GM18511 (cell line): ENCODE results near the gene GNB1.
A peak's percentile ranks its signal among the peaks of the same experiment; 100 is the strongest.
"Not testable (repeated sequence)": the region's sequence is repeated elsewhere in the genome, so short reads cannot be mapped to it uniquely, and the experiment has no call there.

ENCODE experiments used
- ATAC-seq: cut with Tn5 transposase; IDR thresholded peaks from one replicate; pipeline ENCODE4 v1.9.1; 2021; ENCODE audit warnings: mild to moderate bottlenecking, moderate library complexity; ENCODE audit not compliant: unreplicated experiment

GNB1 gene

DNA sequence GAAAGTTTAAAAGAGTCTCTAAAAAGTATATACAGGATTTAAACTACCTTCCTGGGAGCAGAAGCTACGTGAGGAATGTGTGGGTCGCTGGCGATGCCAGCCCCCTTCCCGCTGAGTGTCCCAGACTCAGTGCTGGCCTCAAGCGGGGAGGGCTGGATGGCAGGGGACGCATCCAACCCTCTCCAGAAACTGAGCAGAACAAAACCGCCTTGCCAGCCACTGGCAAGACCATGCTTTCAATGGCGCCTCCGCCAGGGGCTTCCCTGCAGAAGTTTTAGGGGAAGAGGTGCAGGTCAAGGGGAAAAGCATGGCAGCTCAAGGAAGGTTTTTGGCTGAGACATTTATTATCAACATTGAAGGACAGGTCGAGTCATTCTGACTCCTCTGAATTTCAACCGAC lies 138.7 kb downstream of the GNB1 start:
- no peak for ATAC-seq

DNA sequence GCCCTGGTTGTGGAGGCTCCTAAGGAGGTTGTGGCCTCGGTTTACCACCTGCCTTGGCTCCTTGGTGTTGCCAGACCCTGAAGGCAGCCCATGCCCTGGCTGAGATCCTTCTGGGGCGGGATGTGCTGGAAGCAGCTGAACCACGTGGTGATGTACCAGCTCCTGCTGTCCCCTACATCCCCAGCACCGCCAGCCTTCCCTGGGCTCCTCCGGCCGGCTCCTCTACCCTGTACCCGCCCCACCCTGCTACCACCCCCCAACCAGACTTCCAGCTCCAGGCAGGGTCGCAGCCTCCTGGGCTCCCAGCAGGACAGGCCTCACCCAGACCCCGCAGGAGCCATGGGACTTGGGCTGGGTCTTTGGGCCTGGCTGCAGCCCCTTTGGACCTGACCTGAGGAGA lies 140.9 kb downstream of the GNB1 start:
- ATAC-seq = not testable (repeated sequence)

- ATAC-seq = no peak
Measured at GRCh38 chr1:1748686-1749321, 142.1 kb downstream of the GNB1 start.

GRCh38 chr1:1746566-1746909 lies 144.3 kb downstream of the GNB1 start:
- peak; percentile 88 for ATAC-seq

- ATAC-seq = peak; percentile 62
Measured at GRCh38 chr1:1745651-1746565, 145.0 kb downstream of the GNB1 start.

- not testable (repeated sequence) for ATAC-seq
Measured at GRCh38 chr1:1742529-1742928, 148.4 kb downstream of the GNB1 start.

DNA sequence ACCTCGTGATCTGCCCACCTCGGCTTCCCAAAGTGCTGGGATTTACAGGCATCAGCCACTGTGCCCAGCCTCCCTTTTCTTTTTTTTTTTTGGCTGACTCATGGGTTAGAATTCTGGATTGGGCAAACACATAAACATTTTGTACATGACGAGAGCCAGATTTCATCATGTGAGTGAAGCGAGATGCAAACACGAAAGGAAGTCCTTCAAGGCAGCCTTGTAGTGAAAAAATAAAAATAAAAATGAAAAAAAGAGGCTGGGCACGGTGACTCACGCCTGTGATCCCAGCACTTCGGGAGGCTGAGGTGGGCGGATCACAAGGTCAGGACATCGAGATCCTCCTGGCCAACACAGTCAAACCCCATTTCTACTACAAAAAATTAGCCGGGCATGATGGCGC lies 149.9 kb downstream of the GNB1 start:
- not testable (repeated sequence) for ATAC-seq

DNA sequence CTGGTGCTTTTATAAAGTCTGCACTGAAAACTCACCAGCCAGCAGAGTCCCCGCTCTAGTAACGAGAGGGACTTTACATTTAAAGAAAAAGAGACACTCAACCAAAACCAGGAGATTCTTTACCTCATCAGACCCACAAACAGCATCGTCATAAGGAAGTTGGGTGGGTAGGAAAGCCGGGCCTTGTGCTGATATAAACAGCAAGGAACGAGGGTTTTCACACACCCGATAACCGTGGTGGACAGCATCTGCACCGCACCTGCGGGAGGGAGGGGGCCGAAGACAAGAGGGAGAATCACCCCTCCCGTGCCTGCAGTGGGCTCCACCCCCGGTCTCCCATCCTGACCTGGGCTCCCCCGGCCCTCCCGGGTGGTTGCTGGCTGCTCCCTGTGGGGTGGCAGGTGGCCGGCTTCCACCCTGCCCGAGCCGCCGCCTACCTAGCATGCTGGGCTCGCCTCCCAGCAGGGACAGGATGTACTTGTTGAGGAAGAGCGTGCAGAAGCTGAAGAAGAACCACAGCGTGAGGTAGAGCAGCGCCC lies 152.0 kb downstream of the GNB1 start:
- ATAC-seq = not testable (repeated sequence)

DNA sequence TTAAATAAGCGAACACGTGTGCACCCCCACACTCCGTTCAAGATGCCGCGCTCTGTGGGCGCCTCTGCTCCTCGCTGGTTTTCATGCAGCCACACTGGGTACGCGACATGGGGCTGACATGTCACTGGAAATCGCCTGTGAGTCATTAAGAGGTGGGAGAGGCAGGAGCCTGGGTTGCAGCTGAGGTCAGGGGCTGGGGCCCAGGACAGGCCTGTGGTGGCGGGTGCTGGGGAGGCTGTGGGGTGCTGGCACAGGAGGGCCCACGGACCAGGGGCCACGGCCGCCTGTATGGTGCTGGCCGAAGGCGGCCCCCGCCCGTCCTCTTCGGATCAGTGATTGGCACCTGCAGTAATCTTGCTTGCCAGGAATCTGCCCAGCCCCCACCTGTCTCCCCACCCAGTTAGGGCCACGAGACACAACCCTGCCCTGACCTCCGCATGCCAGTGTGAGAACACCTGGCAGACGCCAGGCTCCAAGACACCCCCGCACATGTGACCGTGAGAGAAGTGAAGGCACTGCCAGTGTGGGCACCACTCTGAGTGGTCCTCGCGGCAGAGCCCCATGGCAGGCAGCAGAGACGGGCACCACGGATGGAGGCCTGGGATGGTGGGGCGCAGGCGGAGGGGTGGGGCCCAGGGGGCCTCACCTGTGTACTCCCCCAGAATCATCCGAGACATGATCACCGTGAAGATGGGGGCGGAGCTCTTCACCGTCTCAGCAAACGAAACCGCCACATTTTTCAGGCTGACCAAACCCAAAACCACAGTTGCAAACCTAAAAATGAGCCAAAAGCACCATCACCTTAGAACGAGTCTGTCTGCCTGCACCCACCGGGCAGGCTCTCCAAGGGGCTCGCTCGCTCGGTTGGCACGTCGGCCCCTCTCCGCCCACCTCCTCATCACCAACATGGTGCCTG lies 153.0 kb downstream of the GNB1 start:
- not testable (repeated sequence) for ATAC-seq
